Calu3 (cell line): Measurements from ENCODE around the gene ALDH7A1. TPM values are rescaled to one million over a fixed set of nuclear protein-coding genes. Genes with fewer than 3 reads are reported as not detected.

Experiments used
- BruUV-seq: library from RNA; stranded (reverse); fragments of 400-500 nt; replicated peaks from 2 replicates; lab custom pipeline; 2021; lab: Mats Ljungman, UMichigan
- CTCF ChIA-PET: fragments of 300-600 bp; sonication (Branson Sonifier 250); formaldehyde crosslinking; loops from one replicate; lab custom pipeline; 2022; ENCODE audit warnings: antibody characterized with exemption; lab: Charles Lee
- DNase-seq: peaks from one replicate; pipeline ENCODE4 v3.0.0; 2022
- H3K27ac Mint-ChIP-seq: one replicate; pipeline ENCODE4 v1.8.0; 2022; ENCODE audit warnings: mixed read lengths; ENCODE audit not compliant: unreplicated experiment
- H3K27me3 Mint-ChIP-seq: one replicate; pipeline ENCODE4 v1.8.0; 2022; ENCODE audit warnings: mixed read lengths; ENCODE audit not compliant: unreplicated experiment
- H3K36me3 Mint-ChIP-seq: one replicate; pipeline ENCODE4 v1.8.0; 2022; ENCODE audit warnings: mild to moderate bottlenecking, moderate library complexity, mixed read lengths; ENCODE audit not compliant: insufficient read depth, unreplicated experiment
- H3K4me1 Mint-ChIP-seq: one replicate; pipeline ENCODE4 v1.8.0; 2022; ENCODE audit warnings: mild to moderate bottlenecking, low read depth, mixed read lengths; ENCODE audit not compliant: unreplicated experiment
- H3K4me3 Mint-ChIP-seq: one replicate; pipeline ENCODE4 v1.8.0; 2022; ENCODE audit warnings: mild to moderate bottlenecking, low read depth, moderate library complexity, mixed read lengths; ENCODE audit not compliant: unreplicated experiment
- H3K9me3 Mint-ChIP-seq: one replicate; pipeline ENCODE4 v1.8.0; 2022; ENCODE audit warnings: low read depth, mixed read lengths; ENCODE audit not compliant: unreplicated experiment
- intact Hi-C: fragments of 100-400 bp; cut with micrococcal nuclease; formaldehyde crosslinking; loops from one replicate; pipeline ENCODE4 v1.10.0; 2022; ENCODE audit not compliant: unreplicated experiment
- total RNA-seq: library from RNA; stranded (reverse); gene quantifications from 2 replicates; pipeline ENCODE4 v1.2.3, GENCODE V29; 2022
- TF ChIP-seq, protein P1 (sequence below): fragments of 200-600 bp; IDR thresholded peaks from one replicate; pipeline ENCODE4 v1.8.0; 2022; ENCODE audit warnings: antibody characterized with exemption; ENCODE audit not compliant: unreplicated experiment

Gene ALDH7A1
- total RNA-seq, 1 experiment from 2014 or later: 108 TPM

GRCh38 chr5:126513703-126514102 lies 81.3 kb downstream of the ALDH7A1 start:
- no peaks in the 10 kb centered on the region for H3K36me3 Mint-ChIP-seq
- no TSS peak for BruUV-seq
- DNase-seq: no peak
- no peak overlapping the region for H3K4me3 Mint-ChIP-seq
- H3K27ac Mint-ChIP-seq: no peak overlapping the region
- TF ChIP-seq, protein P1, sequence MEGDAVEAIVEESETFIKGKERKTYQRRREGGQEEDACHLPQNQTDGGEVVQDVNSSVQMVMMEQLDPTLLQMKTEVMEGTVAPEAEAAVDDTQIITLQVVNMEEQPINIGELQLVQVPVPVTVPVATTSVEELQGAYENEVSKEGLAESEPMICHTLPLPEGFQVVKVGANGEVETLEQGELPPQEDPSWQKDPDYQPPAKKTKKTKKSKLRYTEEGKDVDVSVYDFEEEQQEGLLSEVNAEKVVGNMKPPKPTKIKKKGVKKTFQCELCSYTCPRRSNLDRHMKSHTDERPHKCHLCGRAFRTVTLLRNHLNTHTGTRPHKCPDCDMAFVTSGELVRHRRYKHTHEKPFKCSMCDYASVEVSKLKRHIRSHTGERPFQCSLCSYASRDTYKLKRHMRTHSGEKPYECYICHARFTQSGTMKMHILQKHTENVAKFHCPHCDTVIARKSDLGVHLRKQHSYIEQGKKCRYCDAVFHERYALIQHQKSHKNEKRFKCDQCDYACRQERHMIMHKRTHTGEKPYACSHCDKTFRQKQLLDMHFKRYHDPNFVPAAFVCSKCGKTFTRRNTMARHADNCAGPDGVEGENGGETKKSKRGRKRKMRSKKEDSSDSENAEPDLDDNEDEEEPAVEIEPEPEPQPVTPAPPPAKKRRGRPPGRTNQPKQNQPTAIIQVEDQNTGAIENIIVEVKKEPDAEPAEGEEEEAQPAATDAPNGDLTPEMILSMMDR: no peak
- no peaks in the 10 kb centered on the region for H3K27me3 Mint-ChIP-seq
- peaks cover 11% of the 10 kb centered on the region for H3K4me1 Mint-ChIP-seq
- CTCF ChIA-PET: no interaction called here
- intact Hi-C loops: no loop called here
- H3K9me3 Mint-ChIP-seq: no peaks in the 10 kb centered on the region

DNA sequence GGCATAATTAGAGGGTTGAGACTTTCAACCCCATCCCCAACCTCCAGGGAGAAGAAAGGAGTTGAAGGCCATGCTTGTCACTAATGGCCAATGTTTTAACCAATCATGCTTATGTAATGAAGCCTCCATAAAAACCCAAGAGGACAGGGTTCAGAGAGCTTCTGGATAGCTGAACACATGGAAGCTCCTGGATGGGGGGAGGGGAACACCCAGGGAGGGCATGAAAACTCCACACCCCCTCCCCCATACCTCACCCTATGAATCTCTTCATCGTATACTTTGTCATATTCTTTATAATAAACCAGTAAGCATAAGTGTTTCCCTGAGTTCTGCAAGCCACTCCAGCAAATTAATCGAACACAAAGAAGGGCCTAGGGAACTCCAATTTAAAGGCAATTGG lies 81.7 kb downstream of the ALDH7A1 start:
- BruUV-seq: no TSS peak
- DNase-seq: no peak
- Mint-ChIP-seq H3K27me3 (no peaks in the 10 kb centered on the region), H3K9me3 (no peaks in the 10 kb centered on the region), H3K27ac (no peak overlapping the region), H3K36me3 (no peaks in the 10 kb centered on the region), H3K4me3 (no peak overlapping the region), H3K4me1 (peaks cover 14% of the 10 kb centered on the region)
- CTCF ChIA-PET: no interaction called here
- intact Hi-C loops: no loop called here
- TF ChIP-seq, protein P1: no peak

DNA sequence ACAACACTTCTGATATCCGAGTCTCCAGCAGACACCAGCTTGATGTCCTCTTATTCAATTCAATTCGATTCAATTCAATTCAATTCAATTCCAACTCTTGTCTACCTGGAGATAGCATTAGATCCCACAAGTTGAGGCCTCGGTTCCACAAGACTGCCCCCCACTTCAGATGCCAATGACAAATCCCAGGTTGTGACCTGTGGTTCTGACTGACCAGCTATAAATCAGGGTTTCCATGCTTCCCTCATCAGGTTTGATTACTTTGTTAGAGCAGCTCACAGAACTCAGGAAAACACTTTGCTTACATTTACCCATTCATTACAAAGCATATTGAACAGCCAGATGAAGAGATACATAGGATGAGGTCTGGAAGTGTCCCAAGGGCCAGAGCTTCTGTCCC lies 82.6 kb downstream of the ALDH7A1 start:
- Mint-ChIP-seq H3K36me3 (no peaks in the 10 kb centered on the region), H3K4me1 (peaks cover 14% of the 10 kb centered on the region), H3K27me3 (no peaks in the 10 kb centered on the region), H3K4me3 (no peak overlapping the region), H3K9me3 (no peaks in the 10 kb centered on the region), H3K27ac (no peak overlapping the region)
- intact Hi-C loops: no loop called here
- DNase-seq: no peak
- BruUV-seq: no TSS peak
- CTCF ChIA-PET: interaction anchor here (0.6 kb wide), 1 partner anchor 83 kb away, joined by 9 read pairs; the partner anchor contains the start of gene ALDH7A1
- TF ChIP-seq, protein P1: no peak

GRCh38 chr5:126511961-126512360 lies 83.1 kb downstream of the ALDH7A1 start:
- Mint-ChIP-seq H3K4me1 (peaks cover 14% of the 10 kb centered on the region), H3K4me3 (no peak overlapping the region), H3K9me3 (peaks cover 1% of the 10 kb centered on the region), H3K36me3 (no peaks in the 10 kb centered on the region), H3K27ac (no peak overlapping the region), H3K27me3 (no peaks in the 10 kb centered on the region)
- CTCF ChIA-PET: interaction anchor here (0.6 kb wide), 1 partner anchor 31 kb away, joined by 3 read pairs; no protein-coding TSS in a partner anchor
- intact Hi-C loops: no loop called here
- TF ChIP-seq, protein P1: no peak
- DNase-seq: no peak
- no TSS peak for BruUV-seq
